Loucy (cell line): Measurements from ENCODE around the gene KY.

Experiments used
- H2AFZ ChIP-seq: fragments of 200-600 bp; sonication (generic); 2 replicates; pipeline ENCODE4 v1.6.0; 2016; ENCODE audit warnings: antibody characterized with exemption, mild to moderate bottlenecking, low read length, moderate library complexity
- H3F3A ChIP-seq: fragments of 200-600 bp; 2 replicates; pipeline ENCODE4 v1.6.0; 2016; ENCODE audit warnings: antibody characterized with exemption, low read depth, mild to moderate bottlenecking
- H3K27me3 ChIP-seq: fragments of 200-600 bp; sonication (generic); 2 replicates; pipeline ENCODE4 v1.6.1; 2014; ENCODE audit warnings: low read length, mild to moderate bottlenecking; ENCODE audit not compliant: insufficient read depth, poor library complexity, severe bottlenecking
- H3K36me3 ChIP-seq: fragments of 200-600 bp; sonication (generic); 2 replicates; pipeline ENCODE4 v1.6.1; 2016; ENCODE audit warnings: low read length; ENCODE audit not compliant: insufficient read depth
- H3K4me1 ChIP-seq: fragments of 200-600 bp; sonication (generic); 2 replicates; pipeline ENCODE4 v1.5.1; 2014; ENCODE audit warnings: low read length, mild to moderate bottlenecking; ENCODE audit not compliant: insufficient read depth, poor library complexity, severe bottlenecking
- H3K4me2 ChIP-seq: fragments of 200-600 bp; sonication (generic); 2 replicates; pipeline ENCODE4 v1.6.0; 2014; ENCODE audit warnings: antibody characterized with exemption, low read length, low read depth, mild to moderate bottlenecking; ENCODE audit not compliant: poor library complexity, severe bottlenecking
- H3K4me3 ChIP-seq: fragments of 200-600 bp; sonication (generic); 2 replicates; pipeline ENCODE4 v1.5.1; 2014; ENCODE audit warnings: low read length, mild to moderate bottlenecking, mixed read lengths; ENCODE audit not compliant: poor library complexity, severe bottlenecking
- H3K79me2 ChIP-seq: fragments of 200-600 bp; sonication (generic); 2 replicates; pipeline ENCODE4 v1.6.1; 2014; ENCODE audit warnings: low read length; ENCODE audit not compliant: insufficient read depth
- H3K9ac ChIP-seq: fragments of 200-600 bp; sonication (generic); 2 replicates; pipeline ENCODE4 v1.6.0; 2014; ENCODE audit warnings: mild to moderate bottlenecking, low read depth, low read length, moderate library complexity; ENCODE audit not compliant: poor library complexity, severe bottlenecking
- H3K9me2 ChIP-seq: fragments of 200-600 bp; sonication (generic); replicated peaks from 2 replicates; pipeline ENCODE4 v1.6.1; 2016; ENCODE audit warnings: low read depth, low read length, mixed read lengths
- H3K9me3 ChIP-seq: fragments of 200-600 bp; sonication (generic); 2 replicates; pipeline ENCODE4 v1.6.1; 2014; ENCODE audit warnings: mild to moderate bottlenecking, antibody characterized with exemption, low read length, low read depth; ENCODE audit not compliant: insufficient read depth
- H4K20me1 ChIP-seq: fragments of 200-600 bp; sonication (generic); 2 replicates; pipeline ENCODE4 v1.6.0; 2014; ENCODE audit warnings: antibody characterized with exemption, low read length, mild to moderate bottlenecking; ENCODE audit not compliant: insufficient read depth, poor library complexity, severe bottlenecking
- EZH2phosphoT487 ChIP-seq: fragments of 200-600 bp; IDR thresholded peaks from 2 replicates; pipeline ENCODE4 v1.6.1; 2018; ENCODE audit warnings: antibody characterized with exemption, mild to moderate bottlenecking, moderate library complexity, borderline replicate concordance
- TF ChIP-seq, protein P1 (sequence below): fragments of 200-600 bp; sonication (generic); conservative IDR thresholded peaks from 2 replicates; pipeline ENCODE4 v1.5.1; 2014; ENCODE audit warnings: mild to moderate bottlenecking, antibody characterized with exemption, low read length

KY gene

DNA sequence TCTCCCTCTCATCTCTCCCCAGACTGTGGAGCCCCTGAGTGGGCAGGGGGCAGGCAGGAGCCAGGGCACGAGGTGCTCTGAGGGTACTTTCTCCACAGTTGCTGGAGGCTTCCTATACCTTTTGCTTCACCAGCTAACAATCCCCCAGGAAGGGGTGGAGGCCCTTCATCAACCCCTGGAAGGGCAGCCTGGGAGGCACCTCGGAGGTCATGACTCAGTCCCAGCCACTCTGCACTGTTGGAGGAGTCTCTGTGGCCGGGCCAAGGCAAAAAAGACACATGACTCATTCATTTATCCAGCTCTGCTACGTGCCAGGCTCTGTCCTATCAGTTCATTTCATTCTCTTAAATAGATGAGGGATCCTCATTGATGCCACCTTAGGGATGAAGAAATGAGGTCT lies 15.6 kb upstream of the KY start:
- H3K4me3 ChIP-seq, result no peak overlapping the region
- no peaks in the 10 kb centered on the region for H3K27me3 ChIP-seq
- no peak overlapping the region for H2AFZ ChIP-seq

DNA sequence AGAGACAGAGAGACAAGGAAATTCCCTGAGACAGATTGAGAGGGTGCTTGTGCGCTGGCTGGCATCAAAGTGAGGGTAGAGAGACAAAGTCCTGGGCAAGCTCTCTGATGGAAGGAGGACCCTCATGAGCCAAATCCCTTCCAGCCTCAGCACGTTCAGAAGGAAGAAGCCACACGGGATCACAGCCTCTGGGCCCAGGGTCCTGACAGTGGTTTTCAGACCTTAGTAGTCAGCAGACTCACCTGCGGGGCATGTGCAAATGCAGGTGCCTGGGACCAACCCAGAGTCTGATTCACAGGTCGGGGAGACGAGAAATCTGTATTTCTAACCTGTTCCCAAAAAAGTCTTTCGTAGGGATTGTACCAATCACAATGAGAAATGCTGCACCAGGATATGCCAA lies 15.2 kb upstream of the KY start:
- H3K27me3 ChIP-seq, result no peaks in the 10 kb centered on the region
- H3K4me2 ChIP-seq, result no peak overlapping the region
- H3K36me3 ChIP-seq, result no peaks in the 10 kb centered on the region
- no peaks in the 10 kb centered on the region for H3K79me2 ChIP-seq
- no peaks in the 10 kb centered on the region for H3K4me1 ChIP-seq
- H3K9me2 ChIP-seq, result no peaks in the 10 kb centered on the region
- H3K9me3 ChIP-seq, result no peaks in the 10 kb centered on the region
- H3F3A ChIP-seq, result no peaks in the 10 kb centered on the region
- TF ChIP-seq EZH2phosphoT487, result no peak
- TF ChIP-seq, protein P1, sequence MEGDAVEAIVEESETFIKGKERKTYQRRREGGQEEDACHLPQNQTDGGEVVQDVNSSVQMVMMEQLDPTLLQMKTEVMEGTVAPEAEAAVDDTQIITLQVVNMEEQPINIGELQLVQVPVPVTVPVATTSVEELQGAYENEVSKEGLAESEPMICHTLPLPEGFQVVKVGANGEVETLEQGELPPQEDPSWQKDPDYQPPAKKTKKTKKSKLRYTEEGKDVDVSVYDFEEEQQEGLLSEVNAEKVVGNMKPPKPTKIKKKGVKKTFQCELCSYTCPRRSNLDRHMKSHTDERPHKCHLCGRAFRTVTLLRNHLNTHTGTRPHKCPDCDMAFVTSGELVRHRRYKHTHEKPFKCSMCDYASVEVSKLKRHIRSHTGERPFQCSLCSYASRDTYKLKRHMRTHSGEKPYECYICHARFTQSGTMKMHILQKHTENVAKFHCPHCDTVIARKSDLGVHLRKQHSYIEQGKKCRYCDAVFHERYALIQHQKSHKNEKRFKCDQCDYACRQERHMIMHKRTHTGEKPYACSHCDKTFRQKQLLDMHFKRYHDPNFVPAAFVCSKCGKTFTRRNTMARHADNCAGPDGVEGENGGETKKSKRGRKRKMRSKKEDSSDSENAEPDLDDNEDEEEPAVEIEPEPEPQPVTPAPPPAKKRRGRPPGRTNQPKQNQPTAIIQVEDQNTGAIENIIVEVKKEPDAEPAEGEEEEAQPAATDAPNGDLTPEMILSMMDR, result no peak
- no peak overlapping the region for H2AFZ ChIP-seq
- no peaks in the 10 kb centered on the region for H4K20me1 ChIP-seq
- H3K4me3 ChIP-seq, result no peak overlapping the region
- no peak overlapping the region for H3K9ac ChIP-seq

More for the DNA sequence above, 15.6 kb upstream of the KY start:
- no peak for TF ChIP-seq EZH2phosphoT487
- TF ChIP-seq, protein P1, result no peak
- Histone ChIP-seq H3K9ac (no peak overlapping the region), H3K9me2 (no peaks in the 10 kb centered on the region), H3K4me1 (no peaks in the 10 kb centered on the region), H3K4me2 (no peak overlapping the region), H3K9me3 (no peaks in the 10 kb centered on the region), H4K20me1 (no peaks in the 10 kb centered on the region), H3F3A (no peaks in the 10 kb centered on the region), H3K79me2 (no peaks in the 10 kb centered on the region), H3K36me3 (no peaks in the 10 kb centered on the region)

GRCh38 chr3:134665243-134665642 lies 14.4 kb upstream of the KY start:
- no peaks in the 10 kb centered on the region for H3K27me3 ChIP-seq
- no peaks in the 10 kb centered on the region for H4K20me1 ChIP-seq
- H2AFZ ChIP-seq, result no peak overlapping the region
- no peak overlapping the region for H3K9ac ChIP-seq
- H3K4me3 ChIP-seq, result no peak overlapping the region
- no peaks in the 10 kb centered on the region for H3K9me2 ChIP-seq
- H3F3A ChIP-seq, result no peaks in the 10 kb centered on the region
- no peaks in the 10 kb centered on the region for H3K9me3 ChIP-seq
- H3K4me2 ChIP-seq, result no peak overlapping the region
- no peaks in the 10 kb centered on the region for H3K4me1 ChIP-seq
- H3K36me3 ChIP-seq, result no peaks in the 10 kb centered on the region
- TF ChIP-seq EZH2phosphoT487, result no peak
- TF ChIP-seq, protein P1, result no peak
- H3K79me2 ChIP-seq, result no peaks in the 10 kb centered on the region
